K562 (cell line): ENCODE data around the gene LDHAL6A. TPM values are rescaled to one million over a fixed set of nuclear protein-coding genes. Genes with fewer than 3 reads are reported as not detected.

Source experiments
- ATAC-seq: fragments of 200-7000 bp; cut with Tn5 transposase; 3 replicates; pipeline ENCODE4 v1.9.1; 2020; ENCODE audit warnings: moderate library complexity
- BruUV-seq: library from RNA; stranded (reverse); fragments of 400-500 nt; replicated peaks from 2 replicates; lab custom pipeline; 2021; lab: Mats Ljungman, UMichigan
- CTCF ChIA-PET: fragments of 300-600 bp; formaldehyde crosslinking; extraction: SDS; loops from one replicate; lab custom pipeline; 2021; ENCODE audit warnings: low intra/inter-chr PET ratio; lab: Yijun Ruan, JAX
- POLR2A ChIA-PET: fragments of 300-600, 350-650 bp; sonication (Branson Sonifier 250); formaldehyde crosslinking; extraction: SDS; loops from one replicate; lab custom pipeline; 2021; ENCODE audit warnings: antibody characterized with exemption, inconsistent platforms; lab: Yijun Ruan, JAX
- DNase-seq, 4 experiments: peaks; one replicate each; pipeline versions ENCODE4 v3.0.0 to v3.0.0-alpha.2; 2011 to 2018; ENCODE audit warnings: low spot score in 3 of 4, mixed read lengths in 3 of 4; ENCODE audit errors: extremely low read depth in 1 of 4
- FAIRE-seq: peaks from 2 replicates; lab custom pipeline; 2011; peaks lifted over from hg19 to GRCh38; lab: Jason Lieb, UNC
- H2AFZ ChIP-seq: 2 replicates; pipeline ENCODE4 v1.6.0; 2011; ENCODE audit warnings: low read depth, low read length, control low read depth, inconsistent platforms
- H3K27ac ChIP-seq: fragments of 200-600 bp; 3 replicates; pipeline ENCODE4 v1.8.0; 2011; ENCODE audit warnings: low read depth, mild to moderate bottlenecking, control low read depth, inconsistent platforms, low read length, moderate library complexity, mixed read lengths; ENCODE audit errors: extremely low read depth
- H3K27me3 ChIP-seq, 2 experiments: fragments of 300-600 bp in 1 of 2; 2 replicates in 1 of 2; 3 replicates in 1 of 2; pipeline versions ENCODE4 v1.6.0 to v1.8.0; 2011; ENCODE audit warnings: inconsistent platforms in 2 of 2, low read length in 2 of 2, mild to moderate bottlenecking in 1 of 2, mixed read lengths in 1 of 2, moderate library complexity in 1 of 2; ENCODE audit not compliant: control insufficient read depth in 2 of 2, insufficient read depth in 2 of 2
- H3K36me3 ChIP-seq: fragments of 300-600 bp; 3 replicates; pipeline ENCODE4 v1.8.0; 2011; ENCODE audit warnings: mild to moderate bottlenecking, low read length, inconsistent platforms; ENCODE audit not compliant: control insufficient read depth, insufficient read depth
- H3K4me1 ChIP-seq, 2 experiments: fragments of 200-600 bp in 1 of 2; replicated peaks in 1 of 2; 2 replicates in 1 of 2; 3 replicates in 1 of 2; pipeline versions ENCODE4 v1.5.1 to v1.8.0; 2011; ENCODE audit warnings: inconsistent platforms in 2 of 2, low read length in 2 of 2, mild to moderate bottlenecking in 1 of 2, mixed read lengths in 1 of 2, moderate library complexity in 1 of 2; ENCODE audit not compliant: control insufficient read depth in 2 of 2, insufficient read depth in 2 of 2
- H3K4me2 ChIP-seq: 2 replicates; pipeline ENCODE4 v1.6.1; 2011; ENCODE audit warnings: low read length, control low read depth, inconsistent platforms, mixed read lengths; ENCODE audit not compliant: insufficient read depth
- H3K4me3 ChIP-seq: fragments of 200-600 bp; sonication (generic), shearing (Covaris generic); 2 replicates; pipeline ENCODE4 v1.5.1; 2016; ENCODE audit warnings: control low read depth, inconsistent platforms
- H3K79me2 ChIP-seq: fragments of 200-600 bp; 3 replicates; pipeline ENCODE4 v1.8.0; 2011; ENCODE audit warnings: low read length, inconsistent platforms; ENCODE audit not compliant: control insufficient read depth, insufficient read depth
- H3K9ac ChIP-seq, 2 experiments: 2 replicates each; pipeline versions ENCODE4 v1.6.0 to v1.6.1; 2011; ENCODE audit warnings: low read depth in 2 of 2, low read length in 2 of 2, control low read depth in 1 of 2, inconsistent platforms in 1 of 2, mild to moderate bottlenecking in 1 of 2, mixed read lengths in 1 of 2; ENCODE audit not compliant: insufficient read depth in 1 of 2
- H3K9me1 ChIP-seq: one replicate; pipeline ENCODE4 v1.6.0; 2011; ENCODE audit warnings: inconsistent platforms, mild to moderate bottlenecking, low read length, moderate library complexity; ENCODE audit not compliant: control insufficient read depth, insufficient read depth
- H3K9me3 ChIP-seq: replicated peaks from 2 replicates; pipeline ENCODE4 v1.5.1; 2011; ENCODE audit warnings: low read depth, low read length, inconsistent platforms; ENCODE audit not compliant: control insufficient read depth, insufficient read depth
- H4K20me1 ChIP-seq: replicated peaks from 2 replicates; pipeline ENCODE4 v1.6.1; 2011; ENCODE audit warnings: low read length, inconsistent platforms, mixed read lengths; ENCODE audit not compliant: control insufficient read depth, insufficient read depth
- ARID3A ChIP-seq: IDR thresholded peaks from 2 replicates; pipeline ENCODE4 v1.6.1; 2012; ENCODE audit warnings: low read depth, low read length, improper control_type of control experiment, borderline replicate concordance
- GTF2B ChIP-seq: IDR thresholded peaks from 2 replicates; pipeline ENCODE4 v1.6.1; 2011; ENCODE audit not compliant: insufficient read length; ENCODE audit errors: extremely low read depth
- HNRNPH1 ChIP-seq: fragments of 200-400 bp; formaldehyde crosslinking; optimal IDR thresholded peaks from 2 replicates; pipeline ENCODE3; 2017; ENCODE audit warnings: low read depth, mild to moderate bottlenecking, low read length, moderate library complexity
- MECOM ChIP-seq: fragments of 250-450 bp; sonication (Bioruptor Pico); IDR thresholded peaks from 2 replicates; pipeline ENCODE4 v1.8.0; 2022; ENCODE audit warnings: inconsistent platforms
- NR2C1 ChIP-seq, 2 experiments: fragments of 450-650 bp; IDR thresholded peaks; 2 replicates each; pipeline ENCODE4 v1.6.1; 2017; ENCODE audit warnings: mild to moderate bottlenecking in 2 of 2, antibody characterized with exemption in 1 of 2, inconsistent platforms in 1 of 2, missing compliant biosample characterization in 1 of 2, missing genetic modification characterization in 1 of 2
- RBM25 ChIP-seq: fragments of 200-400 bp; formaldehyde crosslinking; IDR thresholded peaks from 2 replicates; pipeline ENCODE4 v1.6.1; 2018; ENCODE audit warnings: low read length, low read depth, moderate library complexity; ENCODE audit not compliant: severe bottlenecking
- REST ChIP-seq, 2 experiments: fragments of 450-650 bp; formaldehyde crosslinking in 1 of 2; IDR thresholded peaks; 2 replicates each; pipeline versions ENCODE4 v1.4.0 to v1.6.1; 2014 to 2020; ENCODE audit warnings: mild to moderate bottlenecking in 2 of 2, borderline replicate concordance in 1 of 2, low read depth in 1 of 2
- SMAD4 ChIP-seq: fragments of 250-450 bp; sonication (Bioruptor Pico); conservative IDR thresholded peaks from 2 replicates; pipeline ENCODE4 v1.8.0; 2021; ENCODE audit warnings: inconsistent platforms, mild to moderate bottlenecking, moderate library complexity
- WGBS: fragments of 100-300 bp; shearing (Covaris generic); methylation state at CpG from one replicate; pipeline ENCODE4 v1.1.6; 2016; ENCODE audit warnings: low coverage, mixed read lengths; ENCODE audit not compliant: insufficient coverage; ENCODE audit errors: missing lambda C conversion rate; 5-methylcytosine and 5-hydroxymethylcytosine counted together
- in situ Hi-C: fragments of 300-500 bp; cut with MboI; formaldehyde crosslinking; loops from 4 replicates; pipeline ENCODE4 v1.15.0; 2018; ENCODE audit warnings: inconsistent platforms, mixed read lengths
- intact Hi-C: fragments of 100-400 bp; cut with micrococcal nuclease; formaldehyde crosslinking; loops from 2 replicates; pipeline ENCODE4 v1.14.2; 2022
- polyA plus RNA-seq, 8 experiments: library from polyadenylated mRNA; depleted of rRNA in 4 of 8; stranded (reverse) in 5 of 8; unstranded in 3 of 8; fragments of >200 nt; fragmentation: Nextera tagmentation in 2 of 8; fragmentation: Illumina TruSeq in 1 of 8; extraction: Ambion mirVana in 2 of 8; extraction: Trizol in 1 of 8; gene quantifications; 2 replicates each; pipeline versions ENCODE4 v1.2.1 to v1.2.3, GENCODE V29; 2011 to 2014; ENCODE audit warnings: inconsistent platforms in 1 of 8, missing spikeins in 1 of 8
- total RNA-seq, 7 experiments: library from RNA; depleted of rRNA in 6 of 7; stranded (reverse); fragments of >200 nt in 6 of 7; fragmentation: Illumina TruSeq in 2 of 7; extraction: Trizol in 2 of 7; gene quantifications; 2 replicates each; pipeline versions ENCODE4 v1.2.1 to v1.2.3, GENCODE V29; 2011 to 2021; ENCODE audit warnings: low replicate concordance in 1 of 7
- TF ChIP-seq, protein P1 (sequence below): sonication (generic); formaldehyde crosslinking; IDR thresholded peaks from 2 replicates; pipeline ENCODE4 v1.8.0; 2022; ENCODE audit warnings: missing genetic modification reagents, mild to moderate bottlenecking, moderate library complexity, borderline replicate concordance

Gene LDHAL6A
- total and polyA plus RNA-seq, 9 of the 15 experiments (the other 6 are each of a cell fraction or from before 2014, with no cell fraction given): 0.04 TPM; not detected in 8

- H2AFZ ChIP-seq: no peak overlapping the region
- no peak overlapping the region for H3K27ac ChIP-seq
- no peak for DNase-seq
- no peaks in the 10 kb centered on the region for H3K4me1 ChIP-seq
- no peak overlapping the region for H3K4me2 ChIP-seq
- H3K79me2 ChIP-seq: no peaks in the 10 kb centered on the region
- POLR2A ChIA-PET: interaction anchor here (1.5 kb wide), 1 partner anchor 15 kb away, joined by 4 read pairs; no protein-coding TSS in a partner anchor
- H3K36me3 ChIP-seq: no peaks in the 10 kb centered on the region
- CTCF ChIA-PET: no interaction called here
- H3K9ac ChIP-seq: no peak overlapping the region
- no peaks in the 10 kb centered on the region for H3K9me1 ChIP-seq
- WGBS: 43% methylated on average over 7 of the region's 7 CpGs
- H3K27me3 ChIP-seq: no peaks in the 10 kb centered on the region
- no TSS peak for BruUV-seq
- no peak for FAIRE-seq
- H3K4me3 ChIP-seq: no peak overlapping the region
- in situ Hi-C loops (no loop called here), intact Hi-C loops (no loop called here)
- no peaks in the 10 kb centered on the region for H3K9me3 ChIP-seq
- ATAC-seq: no peak
- no peaks in the 10 kb centered on the region for H4K20me1 ChIP-seq
- TF ChIP-seq, protein P1, sequence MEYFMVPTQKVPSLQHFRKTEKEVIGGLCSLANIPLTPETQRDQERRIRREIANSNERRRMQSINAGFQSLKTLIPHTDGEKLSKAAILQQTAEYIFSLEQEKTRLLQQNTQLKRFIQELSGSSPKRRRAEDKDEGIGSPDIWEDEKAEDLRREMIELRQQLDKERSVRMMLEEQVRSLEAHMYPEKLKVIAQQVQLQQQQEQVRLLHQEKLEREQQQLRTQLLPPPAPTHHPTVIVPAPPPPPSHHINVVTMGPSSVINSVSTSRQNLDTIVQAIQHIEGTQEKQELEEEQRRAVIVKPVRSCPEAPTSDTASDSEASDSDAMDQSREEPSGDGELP (CRISPR knock-in tag): no peak
- TF ChIP-seq REST (IDR thresholded peaks at IDR 0.05; ENCODE audit: borderline replicate concordance) (no peak), REST (CRISPR knock-in tag; IDR thresholded peaks at IDR 0.05; ENCODE audit: low read depth) (no peak), HNRNPH1 (no peak), MECOM (CRISPR knock-in tag) (no peak), SMAD4 (CRISPR knock-in tag) (no peak), RBM25 (no peak), NR2C1 (IDR thresholded peaks at IDR 0.05) (no peak), NR2C1 (tag; IDR thresholded peaks at IDR 0.05) (no peak), ARID3A (no peak), GTF2B (no peak)
These were observed 13.3 kb downstream of the LDHAL6A start for GRCh38 chr11:18468961-18469360.
